ENCODE measurements around the gene CUX1.

The CUX1 gene

GRCh38 chr7:102239206-102239820 is 421.9 kb downstream of the CUX1 start:
- Histone ChIP-seq H3K9me3 (ENCODE audit: control insufficient read depth in 2 of 2, low read length in 2 of 2) (no peaks in the 10 kb centered on the region), H3K27ac (ENCODE audit: low read length) (no peak overlapping the region), H3K27me3 (ENCODE audit: control insufficient read depth in 1 of 2, insufficient read depth in 2 of 2, low read length in 2 of 2) (no peaks in the 10 kb centered on the region), H3K36me3 (ENCODE audit: control insufficient read depth in 2 of 2, insufficient read depth in 2 of 2, low read length in 2 of 2) (peaks cover 4 to 10% of the 10 kb centered on the region in 2 donors), H3K9ac (ENCODE audit: low read length in 2 of 2) (no peak overlapping the region), H3K4me3 (ENCODE audit: low read length in 2 of 2) (no peak overlapping the region), H3K4me1 (ENCODE audit: control insufficient read depth, insufficient read depth, low read length) (peaks cover 4% of the 10 kb centered on the region)

- Histone ChIP-seq H3K9me3 (ENCODE audit: control insufficient read depth in 2 of 2, low read length in 2 of 2) (no peaks in the 10 kb centered on the region), H3K27me3 (ENCODE audit: control insufficient read depth in 1 of 2, insufficient read depth in 2 of 2, low read length in 2 of 2) (no peaks in the 10 kb centered on the region), H3K4me1 (ENCODE audit: control insufficient read depth, insufficient read depth, low read length) (peaks cover 2% of the 10 kb centered on the region), H3K36me3 (ENCODE audit: control insufficient read depth in 2 of 2, insufficient read depth in 2 of 2, low read length in 2 of 2) (peaks cover 7 to 16% of the 10 kb centered on the region in 2 donors), H3K9ac (ENCODE audit: low read length in 2 of 2) (no peak overlapping the region), H3K4me3 (ENCODE audit: low read length in 2 of 2) (no peak overlapping the region), H3K27ac (ENCODE audit: low read length) (no peak overlapping the region)
Observed at GRCh38 chr7:102241431-102241830, 424.0 kb downstream of the CUX1 start.

GRCh38 chr7:102244601-102245000 is 427.2 kb downstream of the CUX1 start:
- Histone ChIP-seq H3K9ac (ENCODE audit: low read length in 2 of 2) (no peak overlapping the region), H3K36me3 (ENCODE audit: control insufficient read depth in 2 of 2, insufficient read depth in 2 of 2, low read length in 2 of 2) (peaks cover 7 to 16% of the 10 kb centered on the region in 2 donors), H3K27ac (ENCODE audit: low read length) (no peak overlapping the region), H3K27me3 (ENCODE audit: control insufficient read depth in 1 of 2, insufficient read depth in 2 of 2, low read length in 2 of 2) (no peaks in the 10 kb centered on the region), H3K4me1 (ENCODE audit: control insufficient read depth, insufficient read depth, low read length) (no peaks in the 10 kb centered on the region), H3K4me3 (ENCODE audit: low read length in 2 of 2) (no peak overlapping the region), H3K9me3 (ENCODE audit: control insufficient read depth in 2 of 2, low read length in 2 of 2) (no peaks in the 10 kb centered on the region)

- Histone ChIP-seq H3K4me3 (ENCODE audit: low read length in 2 of 2) (no peak overlapping the region), H3K27me3 (ENCODE audit: control insufficient read depth in 1 of 2, insufficient read depth in 2 of 2, low read length in 2 of 2) (no peaks in the 10 kb centered on the region), H3K36me3 (ENCODE audit: control insufficient read depth in 2 of 2, insufficient read depth in 2 of 2, low read length in 2 of 2) (peaks cover 9 to 10% of the 10 kb centered on the region in 2 donors)
Observed at GRCh38 chr7:102248081-102248455, 430.6 kb downstream of the CUX1 start.

GRCh38 chr7:102248456-102249395 is 431.3 kb downstream of the CUX1 start:
- Histone ChIP-seq H3K27me3 (ENCODE audit: control insufficient read depth in 1 of 2, insufficient read depth in 2 of 2, low read length in 2 of 2) (no peaks in the 10 kb centered on the region), H3K9ac (ENCODE audit: low read length in 2 of 2) (no peak overlapping the region), H3K27ac (ENCODE audit: low read length) (no peak overlapping the region), H3K4me3 (ENCODE audit: low read length in 2 of 2) (no peak overlapping the region), H3K9me3 (ENCODE audit: control insufficient read depth in 2 of 2, low read length in 2 of 2) (no peaks in the 10 kb centered on the region), H3K4me1 (ENCODE audit: control insufficient read depth, insufficient read depth, low read length) (no peaks in the 10 kb centered on the region), H3K36me3 (ENCODE audit: control insufficient read depth in 2 of 2, insufficient read depth in 2 of 2, low read length in 2 of 2) (peaks cover 9 to 10% of the 10 kb centered on the region in 2 donors)

More at GRCh38 chr7:102248081-102248455, 430.6 kb downstream of the CUX1 start:
- Histone ChIP-seq H3K9me3 (ENCODE audit: control insufficient read depth in 2 of 2, low read length in 2 of 2) (no peaks in the 10 kb centered on the region), H3K9ac (ENCODE audit: low read length in 2 of 2) (no peak overlapping the region), H3K4me1 (ENCODE audit: control insufficient read depth, insufficient read depth, low read length) (no peaks in the 10 kb centered on the region), H3K27ac (ENCODE audit: low read length) (no peak overlapping the region)

GRCh38 chr7:102251531-102252365 is 434.3 kb downstream of the CUX1 start:
- H3K4me3 ChIP-seq (ENCODE audit: low read length in 2 of 2): no peak overlapping the region
- H3K9ac ChIP-seq (ENCODE audit: low read length in 2 of 2): no peak overlapping the region
- peaks cover 5 to 6% of the 10 kb centered on the region in 2 donors for H3K36me3 ChIP-seq (ENCODE audit: control insufficient read depth in 2 of 2, insufficient read depth in 2 of 2, low read length in 2 of 2)
- H3K27ac ChIP-seq (ENCODE audit: low read length): no peak overlapping the region
- no peaks in the 10 kb centered on the region for H3K4me1 ChIP-seq (ENCODE audit: control insufficient read depth, insufficient read depth, low read length)
- H3K9me3 ChIP-seq (ENCODE audit: control insufficient read depth in 2 of 2, low read length in 2 of 2): no peaks in the 10 kb centered on the region
- no peaks in the 10 kb centered on the region for H3K27me3 ChIP-seq (ENCODE audit: control insufficient read depth in 1 of 2, insufficient read depth in 2 of 2, low read length in 2 of 2)

- H3K36me3 ChIP-seq (ENCODE audit: control insufficient read depth in 2 of 2, insufficient read depth in 2 of 2, low read length in 2 of 2): peaks cover 5 to 6% of the 10 kb centered on the region in 2 donors
- H3K27me3 ChIP-seq (ENCODE audit: control insufficient read depth in 1 of 2, insufficient read depth in 2 of 2, low read length in 2 of 2): no peaks in the 10 kb centered on the region
- H3K9me3 ChIP-seq (ENCODE audit: control insufficient read depth in 2 of 2, low read length in 2 of 2): no peaks in the 10 kb centered on the region
- no peaks in the 10 kb centered on the region for H3K4me1 ChIP-seq (ENCODE audit: control insufficient read depth, insufficient read depth, low read length)
- no peak overlapping the region for H3K9ac ChIP-seq (ENCODE audit: low read length in 2 of 2)
- no peak overlapping the region for H3K4me3 ChIP-seq (ENCODE audit: low read length in 2 of 2)
- no peak overlapping the region for H3K27ac ChIP-seq (ENCODE audit: low read length)
Observed at GRCh38 chr7:102252366-102252982, 435.0 kb downstream of the CUX1 start.

GRCh38 chr7:102253066-102253972 is 435.9 kb downstream of the CUX1 start:
- Histone ChIP-seq H3K9me3 (ENCODE audit: control insufficient read depth in 2 of 2, low read length in 2 of 2) (no peaks in the 10 kb centered on the region), H3K9ac (ENCODE audit: low read length in 2 of 2) (no peak overlapping the region), H3K4me1 (ENCODE audit: control insufficient read depth, insufficient read depth, low read length) (no peaks in the 10 kb centered on the region), H3K27me3 (ENCODE audit: control insufficient read depth in 1 of 2, insufficient read depth in 2 of 2, low read length in 2 of 2) (no peaks in the 10 kb centered on the region), H3K4me3 (ENCODE audit: low read length in 2 of 2) (no peak overlapping the region), H3K27ac (ENCODE audit: low read length) (no peak overlapping the region), H3K36me3 (ENCODE audit: control insufficient read depth in 2 of 2, insufficient read depth in 2 of 2, low read length in 2 of 2) (peaks cover 5 to 6% of the 10 kb centered on the region in 2 donors)

GRCh38 chr7:102253973-102254370 is 436.5 kb downstream of the CUX1 start:
- Histone ChIP-seq H3K9ac (ENCODE audit: low read length in 2 of 2) (no peak overlapping the region), H3K27ac (ENCODE audit: low read length) (no peak overlapping the region), H3K9me3 (ENCODE audit: control insufficient read depth in 2 of 2, low read length in 2 of 2) (no peaks in the 10 kb centered on the region), H3K4me3 (ENCODE audit: low read length in 2 of 2) (no peak overlapping the region), H3K4me1 (ENCODE audit: control insufficient read depth, insufficient read depth, low read length) (no peaks in the 10 kb centered on the region), H3K27me3 (ENCODE audit: control insufficient read depth in 1 of 2, insufficient read depth in 2 of 2, low read length in 2 of 2) (no peaks in the 10 kb centered on the region), H3K36me3 (ENCODE audit: control insufficient read depth in 2 of 2, insufficient read depth in 2 of 2, low read length in 2 of 2) (peaks cover 5 to 6% of the 10 kb centered on the region in 2 donors)
